Effector CD4-positive, alpha-beta T cell (primary cell): Measurements from ENCODE around the gene HIVEP3.

Experiments
- DNase-seq: peaks from one replicate; pipeline ENCODE4 v3.0.0-alpha.2; 2020

HIVEP3 gene

DNA sequence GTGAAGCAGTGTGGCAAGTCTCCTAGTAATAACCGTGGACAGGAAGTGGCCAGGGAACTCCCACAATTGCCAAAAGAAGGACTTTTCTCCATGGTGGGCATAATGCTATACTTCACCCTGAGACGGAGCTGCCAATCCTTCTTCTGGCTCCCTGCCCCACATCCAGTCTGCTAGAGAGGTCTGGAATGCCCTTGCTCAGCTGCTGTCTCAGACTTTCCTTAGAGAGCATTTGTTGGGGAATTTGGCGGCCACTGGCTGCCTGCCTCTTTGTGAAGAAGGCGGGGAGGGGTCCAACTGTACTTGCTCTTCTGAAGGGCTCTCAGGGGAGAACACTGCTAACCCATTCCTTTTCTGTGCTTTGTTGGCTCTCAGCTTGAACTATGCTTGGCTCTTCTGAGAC is 310.5 kb downstream of the HIVEP3 start:
- DNase-seq: no peak

DNA sequence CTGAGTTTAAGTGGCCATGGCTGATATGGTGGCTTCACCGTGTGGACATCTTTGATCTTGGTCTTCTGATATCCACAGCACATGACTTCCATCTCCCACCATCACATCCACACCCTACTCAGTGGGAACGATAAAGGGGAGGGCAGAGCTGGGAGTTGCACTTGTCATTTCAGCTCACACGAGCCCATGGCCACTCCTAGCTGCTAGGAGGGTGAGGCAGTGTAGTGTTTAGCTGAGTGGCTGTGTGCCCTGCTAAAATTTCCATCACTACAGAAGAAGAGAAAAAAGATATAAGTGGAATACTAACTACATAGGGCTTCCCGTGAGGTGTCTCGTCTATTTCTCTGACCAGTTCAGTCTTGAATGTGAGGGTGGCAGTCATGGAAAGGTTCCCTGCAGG is 310.9 kb downstream of the HIVEP3 start:
- DNase-seq: no peak

DNA sequence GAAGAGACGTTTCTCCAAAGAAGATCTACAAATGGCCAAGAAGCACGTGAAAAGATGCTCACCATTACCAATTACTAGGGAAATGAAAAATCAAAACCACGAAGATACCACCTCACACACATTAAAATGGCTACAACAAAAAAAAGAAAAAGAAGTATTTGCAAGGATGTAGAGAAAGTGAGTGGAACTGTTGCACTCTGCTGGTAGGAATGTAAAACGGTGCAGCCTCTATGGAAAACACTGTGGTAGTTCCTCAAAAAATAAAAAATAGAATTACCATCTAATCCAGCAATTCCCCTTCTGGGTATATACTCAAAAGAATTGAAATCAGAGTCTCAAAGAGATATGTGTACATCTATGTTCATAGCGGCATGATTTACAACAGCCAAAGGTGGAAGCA is 318.8 kb downstream of the HIVEP3 start:
- DNase-seq: no peak

DNA sequence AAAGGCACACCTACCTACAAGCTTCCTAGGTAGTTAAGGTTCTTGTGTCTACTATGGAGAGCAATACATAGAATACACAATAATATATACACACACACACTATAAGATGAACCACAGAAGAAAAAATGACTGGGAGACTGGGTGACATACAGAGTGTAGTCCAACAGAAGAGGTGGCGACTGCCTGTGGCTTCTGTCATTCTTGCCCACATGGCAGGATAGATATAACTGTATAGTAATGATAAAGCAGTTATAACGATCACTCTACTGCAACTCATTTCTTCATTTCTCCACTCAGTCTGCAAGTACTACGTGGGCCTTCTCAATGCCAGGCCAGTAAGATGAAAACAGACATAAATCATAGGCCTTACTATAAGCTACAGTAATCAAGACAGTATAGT is 320.4 kb downstream of the HIVEP3 start:
- no peak for DNase-seq

DNA sequence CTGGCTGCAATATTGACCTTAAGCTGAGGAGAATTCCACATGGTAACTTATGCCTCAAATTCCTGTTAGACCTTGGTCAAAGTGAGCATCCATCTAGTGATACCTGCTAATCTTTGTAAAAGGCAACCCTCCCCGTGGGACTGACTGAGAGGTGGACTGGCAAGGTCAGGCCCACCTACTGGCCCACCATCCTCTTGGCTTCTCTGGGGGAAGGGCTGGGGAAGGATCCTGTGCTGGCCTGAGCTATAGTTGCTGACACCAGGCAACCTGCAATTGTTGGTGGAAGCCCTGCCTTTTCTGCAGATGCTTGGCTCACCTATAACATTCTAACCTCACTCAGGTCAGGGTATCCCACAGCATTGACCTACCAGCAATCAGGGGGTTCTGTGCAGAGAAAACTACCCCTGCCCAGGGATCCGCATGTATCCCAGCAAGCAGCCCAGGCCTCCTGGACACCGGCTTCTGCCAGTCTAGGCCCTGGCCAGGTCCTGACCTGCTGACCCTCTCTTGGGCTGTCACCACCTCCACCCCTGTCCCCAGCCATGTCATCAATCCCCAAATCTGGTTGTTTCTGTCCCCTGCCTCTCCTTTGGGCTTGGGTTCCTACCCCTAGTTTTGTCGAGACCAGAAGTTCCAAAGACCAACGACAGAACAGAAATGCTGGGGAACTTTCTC is 326.1 kb downstream of the HIVEP3 start:
- DNase-seq: no peak

DNA sequence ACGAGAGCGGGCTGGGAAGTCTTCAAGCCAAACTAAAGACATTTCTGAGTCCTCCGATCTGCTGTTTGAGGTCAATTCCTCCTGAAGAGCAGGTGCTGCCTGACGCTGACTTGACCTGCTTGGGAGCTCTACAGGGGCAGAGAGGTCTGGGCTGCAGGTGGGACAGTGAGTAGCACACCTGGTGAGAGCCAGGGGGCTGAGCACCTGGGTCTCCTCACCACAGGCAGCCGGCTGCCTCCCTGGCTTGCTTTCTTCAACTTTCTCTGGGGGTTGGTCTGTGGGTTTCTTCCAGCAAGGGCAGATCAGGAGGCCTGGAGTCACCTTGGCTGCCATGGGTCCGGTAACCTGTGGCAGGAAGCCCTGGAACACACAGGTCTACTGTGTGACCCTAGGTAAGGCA is 326.8 kb downstream of the HIVEP3 start:
- no peak for DNase-seq

DNA sequence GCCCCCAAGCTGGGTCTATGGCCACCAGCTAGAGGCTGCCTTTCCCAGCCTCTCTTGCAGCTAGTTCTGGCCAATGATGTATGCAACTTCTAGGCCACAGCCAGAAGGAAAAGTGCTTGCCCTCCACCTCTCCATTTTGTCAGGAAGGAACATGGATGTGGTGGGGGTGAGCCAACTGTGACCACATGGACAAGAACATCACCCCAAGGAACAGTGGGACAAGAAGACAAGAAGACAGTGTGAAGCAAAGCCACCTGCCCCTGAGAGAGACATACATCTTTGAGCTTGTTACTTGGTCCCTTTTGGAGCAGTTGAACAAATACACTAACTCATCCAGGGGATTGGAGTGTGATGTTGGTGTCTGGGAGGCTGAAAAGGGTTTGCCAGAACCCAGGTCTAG is 328.4 kb downstream of the HIVEP3 start:
- DNase-seq: no peak

DNA sequence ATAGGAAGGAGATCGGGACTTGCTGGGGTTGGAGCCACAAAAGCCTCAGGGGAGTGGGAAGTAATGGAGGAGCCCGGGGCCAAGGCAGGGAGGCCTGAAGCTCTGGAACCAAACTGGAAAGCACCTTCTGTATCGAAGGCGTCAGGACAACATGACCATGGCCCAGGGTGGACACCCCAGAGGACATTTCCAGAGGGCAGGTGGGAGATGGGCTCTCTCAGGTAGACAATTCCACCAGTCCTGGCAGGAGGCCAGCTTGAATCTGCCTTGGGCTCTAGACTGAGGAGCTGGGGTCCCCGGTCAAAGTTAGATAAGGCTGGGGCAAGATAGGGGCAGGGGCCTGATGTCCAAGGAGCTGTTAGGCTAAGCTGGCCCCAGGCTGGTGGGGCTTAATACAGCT is 329.3 kb downstream of the HIVEP3 start:
- no peak for DNase-seq

DNA sequence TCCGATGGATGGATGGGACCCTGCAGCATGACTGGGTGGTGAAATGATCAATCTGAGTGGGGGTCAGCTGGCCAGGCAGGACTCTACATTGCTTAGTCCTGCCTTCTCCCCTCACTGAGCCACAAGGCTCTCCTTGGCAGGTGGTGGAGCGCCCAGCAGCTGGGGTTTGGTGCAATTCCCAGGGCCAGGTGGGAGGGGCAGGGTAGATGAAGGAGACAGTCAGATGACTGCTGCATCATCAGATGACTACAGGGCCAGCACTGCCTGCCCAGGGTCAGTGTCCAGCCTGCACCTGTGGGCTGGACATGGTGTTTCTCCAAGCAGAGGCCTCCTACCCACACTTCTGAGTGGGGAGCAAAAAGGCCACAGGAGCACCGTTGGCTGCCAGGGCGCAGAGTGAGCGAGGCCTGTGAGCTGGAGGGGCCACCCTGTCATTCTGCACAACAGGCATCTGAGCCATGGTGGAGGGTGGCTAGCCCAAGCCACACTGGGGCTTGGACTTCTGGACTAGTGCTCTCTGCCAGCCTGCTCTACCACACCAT is 330.3 kb downstream of the HIVEP3 start:
- DNase-seq: no peak

DNA sequence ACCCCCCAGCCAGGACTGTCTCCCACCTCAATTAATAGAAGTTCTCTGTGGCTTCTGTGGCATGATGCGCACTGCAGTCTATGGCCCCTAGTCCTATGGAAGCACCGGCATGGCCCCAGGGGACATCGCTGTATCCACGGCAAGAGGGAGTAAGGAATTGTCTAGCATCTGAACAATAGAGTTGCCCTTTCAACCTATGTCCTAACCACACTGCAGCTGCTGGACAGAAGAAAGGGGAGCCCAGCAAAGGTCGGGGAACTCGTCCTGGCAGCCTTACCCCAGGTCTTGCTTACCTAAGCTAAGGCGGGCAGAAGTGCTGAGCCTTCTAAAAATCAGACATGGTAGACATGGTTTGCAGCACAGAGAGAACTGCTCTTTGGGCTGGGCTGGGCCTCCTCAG is 330.9 kb downstream of the HIVEP3 start:
- DNase-seq: no peak

DNA sequence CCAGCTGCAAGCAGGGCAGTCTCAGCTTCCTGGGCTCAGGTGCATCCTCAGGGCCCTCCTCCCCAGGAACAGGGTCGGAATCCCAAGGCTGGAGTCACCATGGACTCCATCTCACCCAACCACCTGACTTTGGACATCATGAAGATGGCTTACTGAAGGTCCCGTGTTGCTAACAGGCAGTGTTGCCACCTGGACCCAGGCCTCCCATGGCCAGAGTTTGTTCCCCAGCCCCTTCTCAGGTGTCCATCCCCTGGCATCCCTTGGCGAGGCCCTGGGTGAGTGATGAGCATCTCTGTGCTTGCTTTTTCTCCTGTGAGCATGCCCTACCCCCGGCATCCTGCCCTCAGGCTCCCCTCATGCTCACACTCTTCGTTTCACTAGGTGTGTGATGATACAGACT is 332.5 kb downstream of the HIVEP3 start:
- no peak for DNase-seq

DNA sequence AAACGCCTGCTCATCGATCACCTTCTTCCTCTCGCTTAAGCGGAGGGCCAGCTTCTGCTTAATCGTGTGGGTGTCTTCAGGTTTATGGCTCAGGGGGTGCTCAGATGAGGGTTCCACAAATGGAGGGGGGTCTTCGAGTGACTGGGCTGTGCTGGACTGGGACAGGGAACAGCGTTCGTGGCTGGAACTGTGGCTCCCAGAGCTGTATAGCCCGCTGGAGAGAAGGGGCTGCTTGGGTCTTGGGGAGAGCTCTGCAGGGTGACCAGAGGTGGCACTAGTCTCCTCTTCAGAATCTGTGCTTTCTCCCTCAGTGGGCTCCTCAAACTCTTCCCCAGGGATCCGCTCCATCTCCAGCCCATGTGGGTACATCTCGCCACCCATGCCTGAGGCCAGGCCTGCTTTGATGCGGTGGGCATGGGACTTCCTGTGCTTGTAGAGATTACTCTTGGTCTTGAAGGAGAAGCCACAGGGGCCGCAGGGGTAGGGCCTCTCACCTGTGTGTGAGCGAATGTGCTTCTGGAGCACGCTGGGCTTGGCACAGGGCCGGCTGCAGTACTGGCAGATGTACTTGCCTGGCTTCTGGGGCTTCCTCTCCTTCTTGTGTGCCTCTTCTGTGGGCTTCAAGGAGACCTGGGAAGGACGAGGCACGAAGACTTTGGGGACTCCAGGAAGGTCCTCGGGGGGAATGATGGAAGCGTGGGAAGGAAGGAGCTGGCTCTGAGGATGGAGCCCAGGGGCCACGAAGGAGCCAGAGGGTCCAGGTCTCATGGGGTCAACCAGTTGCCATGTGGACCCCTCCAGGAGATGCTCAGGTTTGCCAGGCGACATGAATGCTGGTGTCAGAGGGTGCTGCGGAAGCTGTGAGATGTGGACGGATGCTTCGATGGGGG is 334.8 kb downstream of the HIVEP3 start:
- no peak for DNase-seq

DNA sequence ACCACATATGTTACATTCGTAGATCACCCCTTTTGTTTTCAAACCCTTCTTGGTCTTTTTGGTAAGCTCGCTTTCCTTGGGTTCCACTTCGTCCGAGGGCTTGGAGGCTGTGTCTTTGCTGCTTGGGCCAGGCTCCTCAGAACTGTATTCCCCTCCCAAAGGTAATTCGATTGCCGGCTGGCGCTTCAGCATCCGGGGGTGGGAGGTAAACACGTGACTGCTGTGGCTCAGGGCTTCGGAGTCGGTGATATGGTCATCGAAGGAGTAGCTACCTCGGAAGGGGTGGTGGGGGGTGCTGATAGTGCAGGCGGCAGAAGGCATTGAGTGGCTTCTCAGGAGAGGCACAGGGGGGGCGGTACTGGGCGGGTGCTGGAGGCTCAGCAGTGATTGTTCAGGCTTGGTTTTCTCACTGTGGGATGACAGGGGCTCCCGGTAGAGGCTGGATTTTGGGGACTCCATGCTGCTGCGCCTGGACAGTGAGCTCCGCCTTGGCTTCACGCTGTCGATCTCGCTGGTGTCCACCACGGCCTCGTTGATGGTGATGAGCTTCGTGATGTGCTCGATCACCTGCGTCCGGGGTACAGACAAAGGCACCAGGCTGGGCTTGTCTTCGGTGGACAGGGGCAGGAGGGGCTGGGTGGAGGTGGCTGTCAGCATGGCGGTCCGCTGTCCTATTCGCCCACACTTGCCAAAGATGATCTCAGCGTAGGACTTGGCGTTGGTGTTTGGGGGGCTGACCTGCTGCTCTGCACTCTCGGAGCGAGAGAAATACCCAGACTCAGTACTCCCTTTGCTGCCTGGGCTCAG is 335.7 kb downstream of the HIVEP3 start:
- DNase-seq: no peak

DNA sequence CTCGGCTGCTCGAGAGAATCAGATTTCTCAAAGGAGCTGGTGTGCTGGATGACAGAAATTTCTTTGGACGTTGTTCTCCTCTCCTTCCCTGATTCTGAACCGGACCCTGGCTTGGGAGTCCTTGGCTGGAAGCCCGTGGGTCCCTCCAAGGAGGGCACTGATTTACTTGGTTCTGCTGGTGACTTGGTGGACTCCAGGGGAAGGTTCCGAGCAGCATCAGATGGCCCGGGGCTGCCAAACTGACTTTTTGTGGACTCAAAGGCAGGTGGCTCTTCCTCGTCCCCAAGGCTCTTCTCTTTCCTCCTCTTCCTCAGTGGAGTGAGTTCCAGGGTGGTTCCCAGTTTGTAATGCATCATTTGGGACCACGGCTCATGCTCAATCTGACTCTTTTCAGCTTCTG is 336.4 kb downstream of the HIVEP3 start:
- DNase-seq: no peak

DNA sequence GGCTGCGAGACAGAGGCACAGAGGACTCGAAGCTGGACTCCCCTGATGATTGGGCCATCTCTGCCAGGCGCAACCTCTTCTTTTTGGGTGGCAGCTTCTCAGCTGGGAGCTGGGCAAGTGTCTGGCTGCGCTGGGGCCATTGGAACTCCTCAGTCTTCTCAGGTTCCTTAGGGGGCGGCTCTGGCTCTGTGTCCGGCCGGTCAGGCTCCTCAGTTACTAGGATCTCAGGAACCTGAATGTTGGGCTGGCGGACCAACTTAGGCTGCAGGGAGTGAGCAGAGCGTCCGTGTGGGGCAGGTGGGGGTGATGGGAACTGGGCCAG is 336.8 kb downstream of the HIVEP3 start:
- DNase-seq: no peak

DNA sequence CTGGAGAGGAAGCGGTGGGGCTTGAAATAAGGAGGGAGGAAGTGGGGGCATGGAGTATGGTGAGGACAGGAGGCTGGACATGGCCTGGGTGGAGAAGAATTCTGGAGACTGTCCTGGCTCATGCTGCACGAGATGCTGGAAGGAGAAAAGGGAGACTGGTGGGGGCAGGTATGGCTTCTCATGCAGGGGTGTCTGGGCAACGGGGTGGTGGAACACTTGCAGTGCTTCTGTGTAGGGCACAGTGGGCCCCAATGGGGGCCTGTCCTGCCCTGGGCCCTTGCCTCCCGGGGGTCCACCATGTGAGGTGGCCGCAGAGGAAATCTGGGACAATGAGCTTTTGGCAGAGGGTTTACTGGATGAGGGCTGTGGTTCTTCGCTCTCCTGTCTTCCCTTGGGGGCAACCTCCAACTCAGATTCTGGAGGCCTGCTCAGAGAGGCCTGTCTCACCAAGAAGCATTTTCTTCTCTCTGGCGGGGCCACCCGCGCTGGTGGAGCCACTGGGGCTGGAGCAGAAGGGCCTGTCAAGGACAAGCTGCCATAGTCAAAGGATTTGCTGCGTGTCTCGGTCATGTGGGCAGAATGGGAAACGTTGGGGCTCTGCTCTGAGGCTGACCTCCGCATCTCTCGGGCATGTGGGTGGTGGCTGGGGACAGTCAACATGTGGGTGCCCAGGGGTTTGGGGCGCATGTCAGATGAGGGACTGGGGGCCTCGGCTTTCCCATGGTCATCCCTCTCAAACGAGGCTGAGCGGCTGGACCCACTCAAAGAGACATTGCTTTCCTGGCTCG is 337.3 kb downstream of the HIVEP3 start:
- no peak for DNase-seq

DNA sequence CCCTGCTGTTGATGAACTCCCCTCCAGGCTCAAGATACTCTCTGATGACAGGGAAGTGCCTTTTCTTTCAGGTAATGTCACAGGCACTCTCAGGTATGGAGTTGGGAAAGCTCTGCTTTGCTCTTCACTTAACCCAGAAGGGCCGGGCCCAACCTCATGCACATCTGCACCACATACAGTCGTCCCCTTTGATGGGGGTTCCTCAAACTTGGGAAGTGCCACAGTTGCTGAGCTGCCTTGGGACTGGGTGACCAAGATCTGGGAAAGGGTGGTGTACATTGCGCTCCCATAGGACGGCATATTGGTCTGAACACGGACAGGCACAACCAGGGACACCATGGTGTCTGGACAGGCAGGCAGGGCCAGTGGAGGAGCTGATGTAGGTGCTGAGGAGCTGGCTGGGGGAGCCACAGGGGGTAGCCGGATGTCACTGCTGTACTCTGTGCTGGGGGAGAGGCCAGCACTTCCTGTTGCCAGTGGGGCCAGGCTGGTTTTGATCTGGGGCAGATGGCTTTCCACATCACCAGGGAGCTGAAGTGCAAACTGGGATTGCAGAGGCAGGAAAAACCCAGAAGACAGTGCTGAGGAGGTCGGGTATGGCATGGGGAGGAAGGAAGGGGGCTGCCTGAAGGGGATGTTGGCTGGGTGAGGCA is 338.1 kb downstream of the HIVEP3 start:
- no peak for DNase-seq

DNA sequence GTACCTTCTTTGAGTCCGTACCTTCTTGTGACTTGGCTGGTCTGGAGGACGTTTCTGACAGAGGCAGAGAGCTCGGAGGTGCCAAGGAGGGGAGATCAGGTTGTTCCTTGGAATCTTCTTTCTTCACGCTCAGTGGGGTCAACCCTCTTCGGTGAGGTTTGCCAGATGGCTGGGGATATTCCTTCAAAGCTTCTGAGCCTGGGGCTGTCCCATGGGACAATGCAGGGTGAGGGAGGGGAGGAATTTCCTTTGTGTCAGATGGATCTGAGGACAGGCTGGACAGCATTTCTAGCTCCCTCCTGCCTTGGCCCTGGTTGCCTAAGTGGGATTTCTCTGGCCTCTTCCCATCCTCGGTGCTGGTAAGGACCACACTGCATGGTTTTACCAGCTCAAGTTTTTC is 338.7 kb downstream of the HIVEP3 start:
- no peak for DNase-seq

DNA sequence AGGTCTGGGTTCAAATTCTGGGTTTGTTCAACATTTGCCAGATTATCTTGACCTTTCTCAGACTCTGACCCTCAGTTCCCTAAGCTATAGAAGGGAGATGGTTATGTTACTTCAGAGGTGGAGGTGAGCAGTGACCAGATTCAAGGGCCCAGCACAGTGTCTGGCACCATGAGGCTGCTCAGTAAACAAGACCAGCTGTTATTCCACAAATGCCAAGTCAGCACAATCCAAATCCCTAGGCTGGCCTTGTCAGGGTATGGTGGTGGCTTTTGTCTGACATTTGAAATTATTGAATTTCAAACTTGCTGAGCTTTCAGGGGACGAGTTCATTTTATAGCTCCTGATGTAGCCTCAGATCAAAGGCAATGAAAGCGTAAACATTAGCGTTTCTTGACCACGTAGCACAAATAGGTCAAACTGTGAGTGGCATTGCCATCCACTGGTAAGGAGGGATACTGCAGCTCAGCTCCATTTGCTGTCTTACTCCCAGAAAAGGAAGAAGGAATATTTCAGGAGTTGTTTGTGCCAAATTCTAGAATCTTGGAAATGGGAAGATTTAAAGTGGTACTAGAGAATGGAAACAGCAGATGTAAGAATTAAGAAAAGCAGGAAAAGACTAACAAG is 339.9 kb downstream of the HIVEP3 start:
- DNase-seq: no peak

DNA sequence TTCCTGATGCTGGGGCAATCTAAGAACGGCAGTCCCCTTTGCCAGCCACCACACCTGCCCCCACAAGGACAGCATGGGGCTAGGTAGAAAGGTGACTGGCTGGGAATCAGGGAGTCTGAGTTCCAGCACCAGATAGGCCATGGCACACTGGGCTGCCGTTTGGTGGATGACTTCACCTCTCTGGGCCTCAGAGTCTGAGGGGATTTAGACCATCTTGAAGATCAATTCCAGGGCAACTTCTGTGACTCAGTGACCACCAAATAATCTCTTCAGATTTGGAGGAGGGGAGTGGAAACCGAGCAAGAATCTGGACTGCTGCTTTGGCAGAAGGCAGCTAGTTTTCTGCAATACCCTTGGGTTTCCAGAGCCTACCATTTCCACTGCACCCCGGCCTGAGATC is 342.1 kb downstream of the HIVEP3 start:
- DNase-seq: no peak

DNA sequence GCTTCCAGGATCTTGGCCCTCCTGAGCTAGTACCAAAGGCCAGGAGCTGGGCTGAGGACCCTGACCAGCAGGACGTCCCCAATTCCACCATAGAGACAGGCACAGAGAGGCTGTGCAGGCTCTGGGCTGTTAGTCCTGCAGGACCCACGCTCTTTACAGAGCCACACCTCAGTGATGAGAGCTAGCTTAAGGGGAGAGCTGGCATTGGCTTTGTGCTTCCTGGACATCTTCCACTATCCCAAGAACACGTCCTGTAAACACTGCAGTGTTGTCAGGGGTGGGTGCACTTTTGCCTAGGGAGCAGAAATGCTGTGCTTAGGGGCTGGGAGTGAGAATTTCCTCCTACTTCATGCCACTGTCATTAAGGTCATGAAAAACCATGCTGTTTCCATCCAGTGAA is 342.5 kb downstream of the HIVEP3 start:
- DNase-seq: no peak

DNA sequence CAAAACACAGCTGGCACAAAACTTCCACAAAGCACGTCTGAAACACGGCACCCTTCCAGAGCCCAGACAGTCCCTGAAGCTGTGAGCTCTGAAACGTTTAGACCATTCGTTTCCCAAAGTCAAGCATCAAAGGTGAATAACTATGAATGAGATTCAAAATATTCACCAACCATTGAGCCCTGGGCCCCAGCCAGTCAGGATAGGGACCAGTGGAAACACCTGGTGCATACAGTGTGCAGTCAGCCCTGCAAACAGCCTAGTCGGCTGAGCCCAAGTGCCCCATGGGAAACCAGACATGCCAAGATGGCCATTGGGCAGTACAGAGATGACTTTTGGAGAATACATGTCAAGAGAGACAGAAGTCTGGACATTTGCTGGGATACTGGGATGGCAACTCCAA is 343.9 kb downstream of the HIVEP3 start:
- no peak for DNase-seq
